ENCODE results near the gene DMRT3. TPM values are rescaled to one million over a fixed set of nuclear protein-coding genes. Genes with fewer than 3 reads are reported as not detected.

DMRT3 gene
- total RNA-seq, 4 donors from 2014 or later, result 0.22 to 0.42 (median 0.35) TPM

GRCh38 chr9:1026219-1026618 lies 49.8 kb downstream of the DMRT3 start:
- Histone ChIP-seq H3K27me3 (peaks cover 0 to 16% of the 10 kb centered on the region in 2 donors), H3K9me3 (peaks cover 0 to 19% (median 0%) of the 10 kb centered on the region in 4 donors)
- TF ChIP-seq POLR2A (IDR thresholded peaks at IDR 0.05), result no peak
- no peak for TF ChIP-seq EP300 (IDR thresholded peaks at IDR 0.05)
- no peak for TF ChIP-seq CTCF (IDR thresholded peaks at IDR 0.05)

DNA sequence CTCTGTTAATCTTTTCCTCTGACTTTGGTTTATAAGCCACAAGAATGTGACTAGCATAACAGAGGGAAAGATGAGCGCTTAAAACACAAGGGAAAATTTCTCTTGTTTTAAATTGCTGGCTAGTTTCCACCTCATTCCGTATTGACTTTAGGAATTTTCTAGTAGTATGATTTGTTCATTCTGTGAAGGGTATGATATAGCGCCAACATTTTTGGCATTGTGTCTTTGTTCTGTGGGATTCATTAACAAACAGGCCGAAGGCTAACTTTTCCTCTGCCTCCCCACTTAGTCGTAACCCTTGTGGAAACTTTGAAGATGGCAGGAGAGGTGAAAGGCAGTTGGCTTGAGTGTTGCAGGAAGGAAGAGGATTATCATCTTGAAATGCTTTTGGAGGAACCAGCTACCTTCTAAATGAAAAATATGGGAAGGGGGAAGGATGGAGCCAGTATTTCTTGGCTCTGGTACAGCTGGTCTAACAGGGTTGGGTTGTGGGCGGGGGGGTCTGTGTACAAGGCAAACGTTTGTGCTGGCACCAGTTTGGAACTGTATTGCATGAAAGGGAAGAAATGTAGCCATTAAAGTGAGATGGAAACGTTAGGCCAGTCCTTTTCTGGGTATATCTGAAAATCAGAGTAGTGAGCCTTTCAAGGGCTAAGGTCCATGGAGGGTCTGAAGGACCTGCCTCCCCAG lies 52.2 kb downstream of the DMRT3 start:
- H3K36me3 ChIP-seq, result no peaks in the 10 kb centered on the region
- no peak for DNase-seq (ENCODE audit: low spot score in 2 of 2)
- no peak overlapping the region for H3K27ac ChIP-seq
- no peaks in the 10 kb centered on the region for H3K4me1 ChIP-seq
- WGBS, 2 donors, result 33 to 40% methylated on average over 8 of the region's 8 CpGs
- TF ChIP-seq POLR2A (IDR thresholded peaks at IDR 0.05) (no peak), EP300 (IDR thresholded peaks at IDR 0.05) (no peak), CTCF (IDR thresholded peaks at IDR 0.05) (no peak)
- H3K9me3 ChIP-seq, result no peaks in the 10 kb centered on the region
- H3K27me3 ChIP-seq, result peaks cover 0 to 36% of the 10 kb centered on the region in 2 donors
- no peak overlapping the region for H3K4me3 ChIP-seq

More at GRCh38 chr9:1026219-1026618, 49.8 kb downstream of the DMRT3 start:
- Histone ChIP-seq H3K36me3 (no peaks in the 10 kb centered on the region), H3K4me3 (no peak overlapping the region), H3K4me1 (no peaks in the 10 kb centered on the region), H3K27ac (no peak overlapping the region)
- no peak for DNase-seq (ENCODE audit: low spot score in 2 of 2)

DNA sequence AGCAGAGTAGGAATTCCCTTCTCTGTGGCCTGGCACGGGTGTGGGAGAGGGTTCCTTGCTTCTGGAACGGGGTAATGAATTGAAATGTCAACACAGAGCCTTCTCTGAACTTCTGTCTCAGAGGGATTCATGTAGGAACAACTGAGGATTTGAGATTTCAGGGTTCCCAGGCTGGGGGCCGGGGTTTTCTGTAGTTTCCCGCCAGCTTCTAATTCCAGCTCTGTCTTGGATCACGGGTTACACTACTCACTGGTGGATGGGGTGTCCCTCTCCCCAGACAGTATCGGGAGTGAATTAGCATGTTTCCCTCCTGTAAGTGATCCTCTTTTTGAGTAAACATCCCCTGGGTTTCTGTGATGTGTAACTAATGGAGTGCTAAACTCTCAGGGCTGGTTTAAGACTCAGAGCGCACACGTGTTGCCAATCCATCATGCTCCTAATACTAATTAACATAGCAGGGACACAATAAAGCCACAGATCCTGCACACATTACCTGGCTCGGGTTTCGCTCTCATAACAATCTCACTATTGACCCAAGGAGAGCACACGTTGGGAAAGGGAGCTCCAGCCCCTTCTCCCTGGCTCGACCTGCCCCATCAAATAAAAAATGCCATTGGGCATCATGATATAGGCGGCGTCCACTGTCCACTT lies 55.6 kb downstream of the DMRT3 start:
- H3K4me3 ChIP-seq, result no peak overlapping the region
- WGBS, 2 donors, result 64 to 69% methylated on average over 14 of the region's 14 CpGs
- H3K4me1 ChIP-seq, result no peaks in the 10 kb centered on the region
- H3K9me3 ChIP-seq, result no peaks in the 10 kb centered on the region
- H3K36me3 ChIP-seq, result no peaks in the 10 kb centered on the region
- H3K27ac ChIP-seq, result no peak overlapping the region
- TF ChIP-seq POLR2A (IDR thresholded peaks at IDR 0.05), result no peak
- peaks cover 0 to 40% of the 10 kb centered on the region in 2 donors for H3K27me3 ChIP-seq
- no peak for DNase-seq (ENCODE audit: low spot score in 2 of 2)

- Histone ChIP-seq H3K9me3 (no peaks in the 10 kb centered on the region), H3K27ac (no peak overlapping the region), H3K27me3 (peaks cover 0 to 53% of the 10 kb centered on the region in 2 donors), H3K36me3 (no peaks in the 10 kb centered on the region), H3K4me1 (no peaks in the 10 kb centered on the region), H3K4me3 (no peak overlapping the region)
- DNase-seq (ENCODE audit: low spot score in 2 of 2), result no peak
- WGBS, 2 donors, result 41 to 44% methylated on average over 3 of the region's 3 CpGs
- TF ChIP-seq CTCF (IDR thresholded peaks at IDR 0.05) (no peak), EP300 (IDR thresholded peaks at IDR 0.05) (no peak), POLR2A (IDR thresholded peaks at IDR 0.05) (no peak)
Observed at GRCh38 chr9:1034271-1034670, 57.8 kb downstream of the DMRT3 start.

DNA sequence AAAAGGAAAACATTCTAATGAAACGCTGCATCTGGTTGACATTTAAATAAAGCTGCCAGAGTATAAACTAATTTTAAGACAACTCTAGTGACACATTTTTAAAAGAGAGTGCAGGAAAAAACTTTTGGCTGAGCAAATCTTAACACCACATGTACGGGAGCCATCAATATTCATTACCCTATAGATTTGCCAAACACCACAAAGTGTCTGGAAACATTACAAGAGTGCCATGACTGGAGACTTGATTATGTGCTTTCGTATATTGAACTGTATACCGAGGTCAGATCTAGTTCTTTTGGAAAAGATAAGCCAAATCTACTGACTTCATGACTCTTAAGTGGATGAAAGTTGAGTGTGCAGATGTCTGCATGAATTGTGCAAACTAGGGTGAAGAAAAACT lies 63.1 kb downstream of the DMRT3 start:
- Histone ChIP-seq H3K27ac (no peak overlapping the region), H3K4me3 (no peak overlapping the region), H3K9me3 (no peaks in the 10 kb centered on the region), H3K27me3 (peaks cover 0 to 76% of the 10 kb centered on the region in 2 donors), H3K4me1 (peaks cover 0 to 12% (median 3%) of the 10 kb centered on the region in 4 donors), H3K36me3 (no peaks in the 10 kb centered on the region)
- 45 to 64% methylated on average over 4 of the region's 4 CpGs for WGBS, 2 donors
- no peak for DNase-seq (ENCODE audit: low spot score in 2 of 2)
- TF ChIP-seq POLR2A (IDR thresholded peaks at IDR 0.05), result no peak
- TF ChIP-seq CTCF (IDR thresholded peaks at IDR 0.05), result no peak
- no peak for TF ChIP-seq EP300 (IDR thresholded peaks at IDR 0.05)

Small RNA genes lying within 50 kb of the gene (small RNA-seq; reads per million reads assigned to genes)
- not detected for gene RNU6-1073P

Other genes with a start within 250 kb of the DMRT3 start
- gene DMRT1, start 135.0 kb upstream of the DMRT3 start, total RNA-seq, result not detected
- gene DMRT2, start 73.7 kb downstream of the DMRT3 start, total RNA-seq, result 10 to 100 TPM in 1 of 4 donors, 1 to 10 TPM in 3; 3.1 to 11.7 (median 6.4) TPM